Fibroblast of the aortic adventitia (primary cell): ENCODE results near the gene CEP112. TPM values are rescaled to one million over a fixed set of nuclear protein-coding genes. Genes with fewer than 3 reads are reported as not detected.
A peak's percentile ranks its signal among the peaks of the same experiment; 100 is the strongest.

Source experiments
- DNase-seq: peaks from one replicate; pipeline ENCODE4 v3.0.0-alpha.2; 2010; ENCODE audit warnings: low read depth
- H3K4me3 ChIP-seq: 2 replicates; pipeline ENCODE4 v1.5.1; 2011; ENCODE audit warnings: low read depth, mild to moderate bottlenecking, control low read depth, low read length, moderate library complexity
- total RNA-seq: library from RNA; depleted of rRNA; stranded (reverse); fragments of >200 nt; gene quantifications from 2 replicates; pipeline ENCODE4 v1.2.3, GENCODE V29; 2012; ENCODE audit warnings: low replicate concordance
- TF ChIP-seq, protein P1 (sequence below): IDR thresholded peaks from 2 replicates; pipeline ENCODE4 v1.5.1; 2011; ENCODE audit warnings: mild to moderate bottlenecking, low read length, control low read depth, inconsistent platforms; ENCODE audit not compliant: insufficient read depth

Gene CEP112
- total RNA-seq, 1 donor: 7.2 TPM

DNA sequence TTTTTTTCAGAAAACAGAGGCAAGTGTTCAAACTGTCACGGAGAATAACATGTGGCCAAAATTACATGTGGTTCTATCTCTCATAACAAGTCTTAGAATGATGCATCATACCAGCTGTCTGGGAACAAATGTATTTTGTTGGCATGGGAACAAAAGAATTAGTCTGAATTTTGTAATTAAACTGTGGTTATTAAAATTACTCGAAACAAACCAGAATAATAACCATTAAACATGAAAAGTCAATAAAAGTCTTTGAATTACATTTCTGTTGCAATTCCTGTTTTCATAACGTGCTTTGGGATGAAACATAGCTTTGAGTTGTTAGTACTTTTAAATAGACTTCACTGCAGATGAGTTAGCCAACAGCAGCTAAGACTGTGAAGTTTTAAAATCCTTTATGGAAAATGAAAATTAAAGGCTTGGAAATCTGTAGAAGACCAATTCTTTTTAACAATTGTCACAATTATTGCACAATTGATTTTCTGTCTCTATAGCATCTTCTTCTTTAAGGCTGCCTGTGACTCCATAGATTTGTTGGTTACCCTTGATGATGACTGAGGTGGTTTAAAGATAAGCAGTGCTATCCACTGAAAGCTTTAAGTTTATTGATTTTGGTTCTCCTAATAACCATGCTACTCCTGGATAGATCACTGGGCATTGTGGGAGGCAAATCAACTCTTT lies 512.6 kb downstream of the CEP112 start:
- TF ChIP-seq, protein P1, sequence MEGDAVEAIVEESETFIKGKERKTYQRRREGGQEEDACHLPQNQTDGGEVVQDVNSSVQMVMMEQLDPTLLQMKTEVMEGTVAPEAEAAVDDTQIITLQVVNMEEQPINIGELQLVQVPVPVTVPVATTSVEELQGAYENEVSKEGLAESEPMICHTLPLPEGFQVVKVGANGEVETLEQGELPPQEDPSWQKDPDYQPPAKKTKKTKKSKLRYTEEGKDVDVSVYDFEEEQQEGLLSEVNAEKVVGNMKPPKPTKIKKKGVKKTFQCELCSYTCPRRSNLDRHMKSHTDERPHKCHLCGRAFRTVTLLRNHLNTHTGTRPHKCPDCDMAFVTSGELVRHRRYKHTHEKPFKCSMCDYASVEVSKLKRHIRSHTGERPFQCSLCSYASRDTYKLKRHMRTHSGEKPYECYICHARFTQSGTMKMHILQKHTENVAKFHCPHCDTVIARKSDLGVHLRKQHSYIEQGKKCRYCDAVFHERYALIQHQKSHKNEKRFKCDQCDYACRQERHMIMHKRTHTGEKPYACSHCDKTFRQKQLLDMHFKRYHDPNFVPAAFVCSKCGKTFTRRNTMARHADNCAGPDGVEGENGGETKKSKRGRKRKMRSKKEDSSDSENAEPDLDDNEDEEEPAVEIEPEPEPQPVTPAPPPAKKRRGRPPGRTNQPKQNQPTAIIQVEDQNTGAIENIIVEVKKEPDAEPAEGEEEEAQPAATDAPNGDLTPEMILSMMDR: no peak
- DNase-seq: no peak
- no peak overlapping the region for H3K4me3 ChIP-seq

DNA sequence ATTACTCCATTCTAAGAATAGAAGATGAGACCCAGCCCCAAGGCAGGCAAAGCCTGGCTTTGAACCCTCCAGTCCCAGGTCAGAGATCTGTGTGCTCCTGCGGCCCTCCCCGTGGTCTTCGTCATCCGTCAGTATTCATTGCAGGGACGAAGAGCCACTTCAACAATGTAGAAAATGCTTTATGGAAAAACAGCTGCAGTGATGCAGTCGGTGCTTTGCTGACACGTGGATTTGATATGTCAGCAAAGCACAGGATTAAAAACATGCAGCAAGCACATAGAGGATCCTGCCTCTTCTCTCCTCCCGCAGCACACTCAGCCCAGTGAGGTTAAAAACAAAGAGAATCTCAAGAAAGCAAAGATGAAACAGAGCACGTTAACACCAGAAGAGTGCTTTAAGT lies 513.4 kb downstream of the CEP112 start:
- no peak for DNase-seq
- TF ChIP-seq, protein P1: no peak
- no peak overlapping the region for H3K4me3 ChIP-seq

DNA sequence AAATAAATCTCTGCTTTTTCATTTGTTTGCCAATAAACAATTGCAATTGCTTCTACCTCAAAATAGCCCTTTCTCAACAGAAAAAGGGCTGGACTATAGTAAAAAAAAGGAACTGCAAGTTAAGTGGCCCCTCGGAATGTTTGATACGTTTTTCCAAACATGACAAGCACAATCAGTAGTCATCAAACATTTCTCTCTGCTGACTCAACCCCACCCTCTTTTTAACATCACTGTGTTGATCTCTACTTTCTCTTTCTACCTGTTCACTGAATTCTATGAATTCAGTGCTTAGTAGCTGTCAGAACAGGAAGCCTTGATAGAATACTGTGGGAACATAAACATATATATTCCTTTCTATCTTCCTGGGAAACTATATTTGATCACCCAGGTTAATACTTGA lies 514.0 kb downstream of the CEP112 start:
- no peak for DNase-seq
- TF ChIP-seq, protein P1: no peak
- H3K4me3 ChIP-seq: no peak overlapping the region

DNA sequence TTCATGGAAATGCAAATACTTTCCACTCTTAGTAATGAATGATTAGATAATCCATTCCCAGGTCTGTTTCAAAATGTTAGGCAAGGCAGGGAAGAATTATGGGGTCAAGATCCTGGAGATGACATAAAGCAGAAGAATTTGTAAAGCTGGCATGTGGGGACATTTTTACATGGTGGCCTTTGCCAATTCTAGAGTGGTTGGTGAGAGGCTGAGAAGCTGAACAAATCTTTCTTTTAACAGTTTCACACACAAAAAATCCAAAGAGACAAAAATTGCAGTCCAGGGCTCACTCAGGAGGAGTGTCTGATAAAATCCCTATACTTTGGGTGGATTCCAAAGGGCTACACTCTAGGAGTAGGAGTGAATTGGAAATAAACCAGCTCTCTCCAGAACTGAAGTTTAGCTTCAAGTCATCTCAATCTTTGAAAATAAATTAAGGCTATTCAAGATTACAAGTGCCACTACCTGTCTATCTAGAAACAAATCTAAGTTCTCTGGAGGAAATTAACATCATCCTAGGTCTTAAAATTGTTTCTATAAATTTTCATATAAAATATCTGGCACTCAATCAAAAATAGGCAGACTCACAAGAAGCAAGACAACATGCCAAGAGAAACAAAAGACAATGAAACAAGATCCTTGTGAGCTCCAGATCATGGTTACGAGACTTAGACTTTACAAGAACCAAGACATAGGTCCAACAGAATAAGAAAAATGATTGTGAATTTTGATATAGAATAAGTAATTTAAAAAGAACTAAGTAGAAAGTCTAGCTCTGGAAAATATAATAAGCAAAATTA lies 517.5 kb downstream of the CEP112 start:
- TF ChIP-seq, protein P1: no peak
- peak; percentile 55 for DNase-seq

DNA sequence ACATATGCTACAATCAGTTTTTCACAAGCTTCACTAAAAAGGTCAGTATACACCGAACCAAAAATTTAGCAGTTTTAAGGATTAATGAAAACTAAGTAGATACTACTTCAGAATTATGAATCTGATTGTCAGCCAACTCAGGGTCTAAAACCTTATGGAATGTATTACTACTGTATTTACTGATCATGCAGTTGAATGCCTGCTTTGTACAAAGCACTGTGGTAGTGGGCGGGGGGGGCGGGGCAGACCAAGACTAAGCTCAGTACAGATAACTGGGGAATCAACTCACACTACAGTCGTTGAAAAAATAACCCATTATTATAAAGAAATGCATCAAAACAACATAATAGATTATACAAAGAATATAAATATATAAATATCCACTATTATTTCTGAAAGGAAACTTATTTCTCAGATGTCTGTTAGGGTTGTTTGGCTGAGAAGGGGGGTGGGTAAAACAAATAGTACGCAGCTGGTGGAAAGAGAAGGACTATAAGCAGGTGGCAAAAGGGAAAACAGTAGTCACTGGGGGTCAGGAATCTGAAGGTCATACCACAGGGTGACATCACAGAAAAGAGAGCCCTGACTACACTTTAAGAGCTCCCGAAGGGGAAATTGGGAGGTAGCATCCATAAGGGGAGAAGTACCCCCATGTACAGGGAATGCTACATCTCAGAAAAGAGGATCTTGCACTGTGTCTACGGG lies 521.1 kb downstream of the CEP112 start:
- DNase-seq: no peak
- TF ChIP-seq, protein P1: no peak
- H3K4me3 ChIP-seq: no peak overlapping the region

More for the DNA sequence above, 517.5 kb downstream of the CEP112 start:
- H3K4me3 ChIP-seq: no peak overlapping the region

DNA sequence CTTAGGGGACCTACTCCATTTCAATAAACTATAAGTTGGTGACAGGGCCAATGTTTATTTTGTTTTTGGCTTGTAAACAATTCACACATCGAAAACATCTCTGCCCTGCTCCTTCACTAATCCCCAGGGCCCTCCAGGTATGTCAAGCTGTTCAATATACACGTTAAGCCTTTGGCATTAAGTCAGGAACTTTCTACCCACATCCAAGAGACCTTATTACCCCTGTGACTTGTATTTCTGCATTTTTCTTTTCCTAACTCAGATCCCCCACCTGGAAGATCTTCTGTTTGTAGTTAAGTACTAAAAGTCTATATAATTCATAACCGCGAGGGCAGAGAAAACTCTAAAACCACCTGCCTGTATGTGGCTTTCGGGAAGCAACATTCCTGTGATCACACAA lies 523.7 kb downstream of the CEP112 start:
- TF ChIP-seq, protein P1: no peak
- H3K4me3 ChIP-seq: no peak overlapping the region
- DNase-seq: no peak
